HCT116 (cell line): Measurements from ENCODE around the gene LMBRD2.

Experiments used
- EZH2 ChIP-seq: fragments of 200-600 bp; sonication (generic); IDR thresholded peaks from 2 replicates; pipeline ENCODE4 v1.6.1; 2017; ENCODE audit warnings: antibody characterized with exemption, mixed run types
- EZH2phosphoT487 ChIP-seq: fragments of 200-600 bp; IDR thresholded peaks from 2 replicates; pipeline ENCODE4 v1.6.1; 2018; ENCODE audit warnings: antibody characterized with exemption, borderline replicate concordance
- TF ChIP-seq, protein P1 (sequence below): IDR thresholded peaks from 2 replicates; pipeline ENCODE4 v1.6.1; 2012; ENCODE audit warnings: low read depth
- TF ChIP-seq, protein P2 (sequence below), 3 experiments: fragments of 200-600 bp in 1 of 3; sonication (generic) in 1 of 3; IDR thresholded peaks in 2 of 3; conservative IDR thresholded peaks in 1 of 3; 2 replicates each; pipeline ENCODE4 v1.5.1; 2012 to 2017; ENCODE audit warnings: low read depth in 2 of 3, low read length in 2 of 3, antibody characterized with exemption in 1 of 3, borderline replicate concordance in 1 of 3, control low read depth in 1 of 3, mild to moderate bottlenecking in 1 of 3, mixed read lengths in 1 of 3, mixed run types in 1 of 3, moderate library complexity in 1 of 3; ENCODE audit not compliant: insufficient read depth in 1 of 3

DNA sequence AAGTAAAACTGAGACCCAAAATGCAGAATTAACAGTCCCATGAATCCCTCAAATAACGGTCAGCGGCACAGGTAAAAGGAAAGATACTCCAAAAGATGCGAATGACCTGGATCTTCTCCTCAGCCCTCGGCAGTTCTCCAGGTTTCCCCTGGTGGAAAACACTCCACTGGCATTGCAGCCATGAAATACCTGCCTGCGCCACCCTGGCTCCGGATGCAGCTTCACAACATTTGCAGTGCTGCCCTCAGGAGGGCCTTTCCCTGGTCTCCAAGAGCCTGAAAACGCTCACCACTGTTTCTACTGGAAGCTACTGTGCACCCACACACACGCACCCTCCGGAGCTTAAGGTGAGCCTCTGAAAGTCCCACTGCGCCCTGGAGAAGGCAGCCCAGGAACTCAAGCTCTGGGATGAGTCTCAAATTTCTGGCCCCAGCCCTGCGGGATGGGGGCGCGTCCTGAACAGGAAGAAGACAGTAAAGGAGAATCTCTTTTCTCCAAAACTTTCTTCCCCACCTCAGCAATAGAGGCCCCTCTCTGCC lies 85.6 kb downstream of the LMBRD2 start:
- TF ChIP-seq EZH2 (no peak), EZH2phosphoT487 (no peak)
- TF ChIP-seq, protein P1, sequence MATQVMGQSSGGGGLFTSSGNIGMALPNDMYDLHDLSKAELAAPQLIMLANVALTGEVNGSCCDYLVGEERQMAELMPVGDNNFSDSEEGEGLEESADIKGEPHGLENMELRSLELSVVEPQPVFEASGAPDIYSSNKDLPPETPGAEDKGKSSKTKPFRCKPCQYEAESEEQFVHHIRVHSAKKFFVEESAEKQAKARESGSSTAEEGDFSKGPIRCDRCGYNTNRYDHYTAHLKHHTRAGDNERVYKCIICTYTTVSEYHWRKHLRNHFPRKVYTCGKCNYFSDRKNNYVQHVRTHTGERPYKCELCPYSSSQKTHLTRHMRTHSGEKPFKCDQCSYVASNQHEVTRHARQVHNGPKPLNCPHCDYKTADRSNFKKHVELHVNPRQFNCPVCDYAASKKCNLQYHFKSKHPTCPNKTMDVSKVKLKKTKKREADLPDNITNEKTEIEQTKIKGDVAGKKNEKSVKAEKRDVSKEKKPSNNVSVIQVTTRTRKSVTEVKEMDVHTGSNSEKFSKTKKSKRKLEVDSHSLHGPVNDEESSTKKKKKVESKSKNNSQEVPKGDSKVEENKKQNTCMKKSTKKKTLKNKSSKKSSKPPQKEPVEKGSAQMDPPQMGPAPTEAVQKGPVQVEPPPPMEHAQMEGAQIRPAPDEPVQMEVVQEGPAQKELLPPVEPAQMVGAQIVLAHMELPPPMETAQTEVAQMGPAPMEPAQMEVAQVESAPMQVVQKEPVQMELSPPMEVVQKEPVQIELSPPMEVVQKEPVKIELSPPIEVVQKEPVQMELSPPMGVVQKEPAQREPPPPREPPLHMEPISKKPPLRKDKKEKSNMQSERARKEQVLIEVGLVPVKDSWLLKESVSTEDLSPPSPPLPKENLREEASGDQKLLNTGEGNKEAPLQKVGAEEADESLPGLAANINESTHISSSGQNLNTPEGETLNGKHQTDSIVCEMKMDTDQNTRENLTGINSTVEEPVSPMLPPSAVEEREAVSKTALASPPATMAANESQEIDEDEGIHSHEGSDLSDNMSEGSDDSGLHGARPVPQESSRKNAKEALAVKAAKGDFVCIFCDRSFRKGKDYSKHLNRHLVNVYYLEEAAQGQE = no peak
- TF ChIP-seq, protein P2, sequence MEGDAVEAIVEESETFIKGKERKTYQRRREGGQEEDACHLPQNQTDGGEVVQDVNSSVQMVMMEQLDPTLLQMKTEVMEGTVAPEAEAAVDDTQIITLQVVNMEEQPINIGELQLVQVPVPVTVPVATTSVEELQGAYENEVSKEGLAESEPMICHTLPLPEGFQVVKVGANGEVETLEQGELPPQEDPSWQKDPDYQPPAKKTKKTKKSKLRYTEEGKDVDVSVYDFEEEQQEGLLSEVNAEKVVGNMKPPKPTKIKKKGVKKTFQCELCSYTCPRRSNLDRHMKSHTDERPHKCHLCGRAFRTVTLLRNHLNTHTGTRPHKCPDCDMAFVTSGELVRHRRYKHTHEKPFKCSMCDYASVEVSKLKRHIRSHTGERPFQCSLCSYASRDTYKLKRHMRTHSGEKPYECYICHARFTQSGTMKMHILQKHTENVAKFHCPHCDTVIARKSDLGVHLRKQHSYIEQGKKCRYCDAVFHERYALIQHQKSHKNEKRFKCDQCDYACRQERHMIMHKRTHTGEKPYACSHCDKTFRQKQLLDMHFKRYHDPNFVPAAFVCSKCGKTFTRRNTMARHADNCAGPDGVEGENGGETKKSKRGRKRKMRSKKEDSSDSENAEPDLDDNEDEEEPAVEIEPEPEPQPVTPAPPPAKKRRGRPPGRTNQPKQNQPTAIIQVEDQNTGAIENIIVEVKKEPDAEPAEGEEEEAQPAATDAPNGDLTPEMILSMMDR (IDR thresholded peaks at IDR 0.05 in 2 of 3, conservative IDR thresholded peaks at IDR 0.05 in 1 of 3; ENCODE audit: borderline replicate concordance in 1 of 3, insufficient read depth in 1 of 3, low read depth in 2 of 3, low read length in 2 of 3) = no peak
